ENCODE measurements around the gene COX6A1.

- TF ChIP-seq POLR2A (IDR thresholded peaks at IDR 0.05) (no peak), CTCF (IDR thresholded peaks at IDR 0.05) (no peak)
These were observed 45.7 kb downstream of the COX6A1 start for GRCh38 chr12:120483621-120484020.
